NCI-H226 (cell line): ENCODE measurements around the gene ANO2.
"Not testable (repeated sequence)": the region's sequence is repeated elsewhere in the genome, so short reads cannot be mapped to it uniquely, and the experiment has no call there.

Experiments
- DNase-seq: peaks from one replicate; pipeline ENCODE4 v3.0.0-alpha.2; 2015

The ANO2 gene

DNA sequence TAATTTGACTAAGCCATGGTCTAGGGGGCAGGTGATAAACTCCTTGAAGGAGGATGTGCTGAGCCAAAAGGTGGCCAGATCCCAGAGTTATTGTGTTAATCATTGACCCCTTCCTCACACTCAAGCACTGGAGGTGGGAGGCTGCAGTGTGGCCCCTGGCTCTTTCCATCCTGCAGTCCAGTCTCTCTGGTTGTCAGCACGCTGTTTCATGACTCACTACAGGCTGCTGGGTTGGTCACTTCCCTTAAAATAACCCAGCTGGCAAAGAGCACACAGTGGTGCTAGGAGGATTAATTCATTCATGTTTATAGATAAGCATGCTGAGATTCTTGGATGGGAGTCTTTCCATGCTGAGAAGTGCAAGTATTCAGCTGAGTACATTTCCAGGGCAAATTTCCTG, 228.9 kb downstream of the ANO2 start:
- no peak for DNase-seq

DNA sequence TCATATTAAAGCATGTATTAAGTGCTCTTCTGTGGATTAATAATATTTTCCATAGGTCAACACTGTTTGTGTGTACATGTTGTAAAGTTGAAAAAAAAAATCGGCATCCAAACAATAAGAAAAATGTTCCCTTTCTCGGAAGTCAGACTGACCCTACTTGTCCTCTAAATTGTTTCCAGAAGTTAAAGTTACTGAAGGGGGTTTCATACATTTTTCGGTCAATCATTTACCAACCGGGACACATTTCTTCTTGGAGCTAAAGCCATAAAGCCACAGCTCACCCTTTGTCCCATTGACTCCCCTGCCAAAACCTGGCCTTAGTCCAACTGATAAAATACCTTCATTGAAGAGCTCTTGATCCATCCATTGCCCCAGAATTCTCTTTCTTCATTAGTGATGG, 230.0 kb downstream of the ANO2 start:
- no peak for DNase-seq

DNA sequence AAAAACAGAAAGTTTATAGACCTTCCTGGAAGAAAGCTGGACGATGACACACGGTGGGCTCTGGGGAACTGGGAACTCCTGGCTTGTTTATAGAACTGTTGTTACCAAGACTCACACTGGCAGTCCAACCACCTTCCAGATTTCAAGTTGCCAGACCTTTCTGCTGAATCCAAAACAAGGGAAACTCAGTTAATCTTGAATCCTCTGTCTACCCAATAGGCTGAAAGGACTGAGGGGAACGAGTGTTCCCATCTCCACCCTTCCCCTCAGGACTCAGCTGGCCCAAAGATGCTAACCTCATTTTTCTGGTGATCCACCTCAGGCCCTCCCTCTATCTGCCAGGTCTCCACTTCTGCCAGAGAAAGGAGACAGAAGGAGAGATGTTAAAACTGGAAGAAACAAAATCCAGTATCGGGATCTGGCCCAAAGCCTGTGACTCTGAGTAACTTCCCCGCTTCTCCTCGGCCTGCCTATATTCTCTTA, 231.4 kb downstream of the ANO2 start:
- DNase-seq = no peak

DNA sequence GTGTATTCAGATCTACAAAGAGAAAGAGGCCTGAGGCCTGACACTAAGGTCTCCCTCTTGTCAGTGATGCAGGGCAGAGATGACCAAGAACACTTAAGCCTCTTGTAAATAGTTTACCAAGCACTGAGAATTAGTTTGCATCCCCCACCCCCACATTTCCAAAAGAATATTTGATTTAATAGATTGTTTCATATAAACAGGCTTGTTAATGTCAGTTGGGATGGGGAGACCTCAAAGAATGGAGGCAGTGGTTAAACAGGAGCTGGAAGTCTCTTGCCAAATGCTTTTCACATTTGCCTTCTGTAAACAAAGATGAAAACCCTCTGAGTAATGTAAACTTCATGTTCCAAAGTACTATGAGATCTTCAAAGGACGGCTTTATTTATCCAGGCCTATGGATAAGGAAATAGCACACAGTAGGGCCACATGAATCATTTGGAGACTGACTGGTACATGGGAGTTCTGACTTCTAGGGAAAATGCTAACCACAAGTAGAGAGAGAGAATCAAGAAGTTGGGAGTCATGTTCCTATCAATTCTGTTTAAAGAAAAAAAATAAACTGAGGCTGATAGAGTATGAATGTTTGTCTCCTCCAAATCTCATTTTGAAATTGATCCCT, 234.7 kb downstream of the ANO2 start:
- no peak for DNase-seq

DNA sequence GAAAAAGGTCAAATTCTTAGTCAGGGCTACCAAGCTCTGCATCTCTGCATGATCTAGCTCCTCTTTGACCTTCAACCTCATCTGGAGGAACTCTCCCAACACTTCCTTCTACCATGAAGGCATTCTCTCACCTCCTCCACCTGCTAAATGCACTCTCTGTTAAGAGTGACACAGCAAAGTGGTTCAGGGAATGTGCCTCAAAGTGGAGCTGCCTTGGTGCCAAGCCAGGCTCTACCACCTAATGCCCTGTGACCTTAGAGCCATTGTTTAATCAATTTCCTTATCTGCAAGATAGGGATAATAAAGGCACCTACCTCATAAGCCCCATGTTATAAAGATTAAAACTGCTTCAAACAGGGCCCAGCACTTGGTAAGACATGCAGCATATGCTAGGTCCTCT, 236.7 kb downstream of the ANO2 start:
- no peak for DNase-seq

DNA sequence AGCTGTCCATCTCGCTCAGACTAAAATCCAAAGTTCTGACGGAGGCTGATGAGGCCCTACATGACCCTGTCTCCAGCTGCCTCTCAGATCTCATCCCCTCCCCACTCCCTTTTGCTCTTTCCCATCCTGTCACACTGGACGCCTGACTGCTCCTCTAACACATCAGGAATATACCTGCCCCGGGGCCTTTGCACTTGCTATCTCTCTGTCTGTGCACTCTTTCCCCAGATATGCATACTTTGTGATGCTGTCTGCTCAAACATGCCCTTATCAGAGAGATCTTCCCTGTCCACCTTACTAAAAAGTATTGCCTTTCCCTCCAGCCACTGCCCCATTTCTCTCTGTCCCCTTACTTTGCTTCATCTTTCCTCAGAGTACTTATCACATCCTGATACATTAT, 238.8 kb downstream of the ANO2 start:
- no peak for DNase-seq

DNA sequence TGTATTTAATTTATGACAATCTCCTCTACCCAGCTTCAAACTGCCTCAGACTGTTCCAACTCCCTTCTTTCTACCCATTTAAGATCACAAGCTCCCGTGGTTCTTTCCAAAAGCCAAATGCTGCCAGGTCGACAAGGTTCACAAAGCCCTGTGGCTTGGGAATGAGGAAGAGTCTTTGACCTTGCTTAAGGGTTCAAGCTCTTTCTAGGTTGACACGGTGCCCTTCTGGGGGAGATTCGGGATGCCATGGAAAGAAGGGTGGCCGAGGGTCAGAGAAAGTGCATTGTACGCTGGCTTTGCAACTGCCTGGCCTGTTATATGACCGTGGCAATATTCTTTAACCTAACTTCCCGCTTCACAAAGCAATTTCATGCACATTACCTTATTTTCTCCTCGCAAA, 239.3 kb downstream of the ANO2 start:
- no peak for DNase-seq

DNA sequence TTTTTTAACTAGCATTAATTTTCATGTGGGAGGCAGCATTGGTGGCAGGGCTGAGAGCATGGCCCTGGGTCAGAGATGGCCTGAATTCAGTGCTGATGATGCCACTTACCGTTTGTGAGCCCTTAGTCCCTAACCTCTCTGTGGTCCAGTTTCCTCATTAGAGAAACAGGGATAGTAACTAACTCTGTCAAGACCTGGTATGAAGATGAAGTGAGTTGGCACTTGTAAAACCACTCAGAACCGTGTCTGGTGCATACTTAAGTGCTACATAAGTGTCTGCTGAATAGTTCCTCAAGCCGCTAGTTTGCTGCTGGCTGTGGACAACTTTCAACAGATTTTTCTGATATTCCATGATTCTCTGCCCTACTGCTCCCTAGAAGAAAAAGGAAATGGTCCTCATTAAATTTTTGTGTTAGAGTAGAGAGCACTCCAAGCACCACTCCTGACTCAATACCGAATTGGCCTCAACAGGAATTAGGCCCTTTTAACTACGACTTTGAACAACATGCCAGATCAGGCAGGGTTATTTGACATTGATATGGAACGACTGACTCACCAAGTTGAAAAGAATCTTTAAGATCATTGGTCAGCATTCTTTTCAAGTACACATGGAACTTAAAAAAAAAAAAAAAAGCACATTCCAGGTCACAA, 250.2 kb downstream of the ANO2 start:
- no peak for DNase-seq

DNA sequence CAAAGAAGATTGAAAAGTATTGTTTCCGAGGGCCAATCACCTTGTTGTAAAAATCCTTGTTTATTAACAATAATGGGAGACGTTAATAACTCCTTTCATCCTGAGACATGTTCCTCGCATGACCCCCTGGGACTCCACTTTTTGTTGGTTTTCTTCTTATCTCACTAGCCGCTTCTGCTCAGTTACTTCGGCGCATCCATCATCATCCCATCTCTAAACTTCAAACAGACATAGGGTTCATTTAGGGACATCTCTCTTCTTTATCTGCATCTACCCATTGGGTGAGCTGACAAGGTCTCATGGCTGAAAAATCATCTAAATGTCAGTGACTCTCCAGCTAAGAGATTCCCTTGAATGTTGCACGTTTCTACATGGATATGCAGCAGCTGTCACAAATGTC, 252.2 kb downstream of the ANO2 start:
- DNase-seq = no peak

DNA sequence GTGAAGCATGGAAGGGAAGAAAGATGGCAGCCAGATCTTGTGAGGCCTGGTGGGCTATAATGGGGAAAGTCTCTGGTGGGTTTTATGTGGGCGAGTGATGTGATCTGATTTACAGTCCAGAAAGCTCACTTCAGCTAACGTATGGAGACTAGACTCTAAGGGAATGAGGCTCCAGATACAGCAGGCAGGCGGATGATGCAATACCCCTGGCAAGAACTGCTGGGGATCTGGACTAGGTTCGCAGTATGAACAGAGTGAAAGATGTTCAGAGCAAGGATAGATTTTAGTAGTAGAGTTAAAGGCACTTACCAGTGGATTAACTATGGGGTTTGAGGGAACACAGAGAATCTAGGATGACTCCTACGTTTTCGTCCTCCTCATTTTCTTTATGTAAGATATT, 253.1 kb downstream of the ANO2 start:
- DNase-seq = no peak

DNA sequence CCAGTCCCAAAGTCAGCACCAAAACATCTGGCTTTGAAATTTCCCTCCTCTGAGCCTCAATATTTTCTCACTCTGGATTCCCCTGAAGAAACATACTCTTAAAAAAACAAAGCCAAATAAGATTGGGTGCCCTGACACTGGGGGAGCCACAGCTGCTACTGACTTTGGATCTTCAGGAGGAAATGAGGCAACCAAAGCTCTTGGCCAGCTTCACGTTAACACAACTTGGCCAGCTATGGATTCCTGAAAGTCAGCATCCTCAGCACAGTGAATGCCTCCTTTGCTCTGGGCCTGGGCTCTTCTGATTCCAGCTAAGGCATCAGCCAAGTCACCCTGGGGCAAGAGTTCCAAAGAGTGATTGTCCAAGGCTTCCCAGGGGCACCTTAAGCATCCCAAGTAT, 254.8 kb downstream of the ANO2 start:
- no peak for DNase-seq

DNA sequence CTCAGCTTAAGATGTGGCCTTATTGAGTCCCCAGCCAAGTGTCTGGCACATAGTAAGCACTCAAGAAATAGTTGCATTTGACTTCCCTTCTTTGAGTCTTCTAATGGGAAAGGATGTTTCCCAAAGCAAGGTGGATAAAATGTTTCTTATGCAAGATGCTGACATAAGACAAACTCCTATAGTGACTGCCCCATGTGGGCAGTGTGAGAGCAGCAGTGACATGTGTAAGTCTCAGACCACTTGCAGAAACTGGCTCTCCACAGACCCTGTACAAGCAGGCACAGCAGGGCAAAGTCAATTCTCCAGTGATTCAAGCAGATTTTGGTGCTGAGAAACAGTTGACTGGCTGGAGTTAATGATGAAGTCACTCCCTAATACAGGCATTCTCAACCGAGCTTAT, 255.3 kb downstream of the ANO2 start:
- DNase-seq = no peak

DNA sequence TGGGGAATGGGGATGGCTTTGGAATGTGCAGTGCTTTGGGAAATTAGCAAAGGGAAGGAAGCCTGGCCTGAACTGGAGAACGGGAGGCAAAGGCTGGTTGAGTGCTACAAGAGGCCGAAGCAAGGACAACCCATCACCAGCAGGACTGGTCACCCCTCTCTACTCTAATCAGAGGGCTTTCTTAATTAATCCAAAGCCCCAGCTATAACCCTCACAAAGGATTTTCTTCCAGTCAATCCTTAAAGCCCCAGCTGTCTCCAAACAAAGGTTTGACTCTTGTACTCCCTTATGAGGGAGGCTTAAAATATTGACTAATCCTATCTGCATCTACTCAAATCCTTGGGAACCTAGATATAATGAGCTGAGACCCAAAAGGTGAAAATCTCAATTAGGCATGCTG, 256.8 kb downstream of the ANO2 start:
- DNase-seq = no peak

DNA sequence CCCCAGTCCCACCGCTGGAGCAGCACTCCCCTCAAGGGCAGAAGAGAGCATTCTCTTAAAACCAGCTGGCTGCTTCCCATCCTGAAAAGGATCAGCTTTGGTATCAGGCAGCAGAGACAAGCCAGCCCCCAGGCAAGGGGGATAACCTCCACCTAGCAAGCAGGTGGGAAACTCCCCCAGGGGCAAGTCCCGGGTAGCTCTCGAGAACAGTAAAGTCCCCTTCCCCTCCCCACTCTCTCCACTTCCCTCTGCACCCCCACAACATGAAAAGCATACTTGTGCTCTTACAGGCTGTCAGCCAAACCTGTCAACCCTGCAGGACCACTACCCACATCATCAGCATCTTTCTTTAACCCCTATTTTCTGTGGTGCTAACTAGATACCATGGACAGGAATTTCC, 259.1 kb downstream of the ANO2 start:
- DNase-seq = no peak

DNA sequence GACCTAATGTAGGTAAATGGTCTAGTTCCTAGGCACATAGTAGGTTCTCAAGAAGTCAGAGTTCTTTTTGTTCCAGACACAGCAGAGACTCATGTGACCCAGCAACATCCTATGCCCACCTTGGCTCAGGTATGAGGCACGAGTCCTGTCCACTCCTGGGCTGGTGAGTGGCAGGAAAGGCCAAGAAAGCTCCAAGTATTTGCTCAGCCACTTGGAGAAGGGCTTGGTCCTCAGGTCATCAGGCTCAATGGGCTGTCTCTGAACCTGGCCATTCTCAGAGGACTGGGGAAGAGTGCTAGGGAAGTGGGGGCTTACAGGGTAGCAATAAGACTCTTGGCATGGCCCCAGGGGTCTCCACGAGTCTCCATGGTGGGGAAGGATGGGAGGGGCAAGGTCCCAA, 260.1 kb downstream of the ANO2 start:
- no peak for DNase-seq

DNA sequence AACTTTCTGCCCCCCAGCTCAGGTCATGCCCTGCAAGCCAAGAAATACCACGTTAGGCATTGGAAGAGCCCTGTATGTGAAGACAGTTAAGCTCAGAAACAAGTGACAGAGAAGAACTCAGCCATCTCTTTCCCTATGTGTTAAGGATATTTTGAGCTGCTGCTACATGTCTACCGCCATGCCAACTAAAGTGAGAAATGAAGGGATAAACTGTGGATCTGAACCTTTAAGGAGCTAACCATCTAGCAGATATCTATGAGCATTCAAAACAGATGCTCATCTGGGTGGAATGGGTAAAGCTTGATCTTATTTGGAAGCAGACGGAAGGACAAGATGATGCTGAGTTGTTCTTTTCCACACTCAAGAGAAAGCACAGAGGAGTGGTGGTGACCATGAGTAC, 262.5 kb downstream of the ANO2 start:
- DNase-seq = no peak

DNA sequence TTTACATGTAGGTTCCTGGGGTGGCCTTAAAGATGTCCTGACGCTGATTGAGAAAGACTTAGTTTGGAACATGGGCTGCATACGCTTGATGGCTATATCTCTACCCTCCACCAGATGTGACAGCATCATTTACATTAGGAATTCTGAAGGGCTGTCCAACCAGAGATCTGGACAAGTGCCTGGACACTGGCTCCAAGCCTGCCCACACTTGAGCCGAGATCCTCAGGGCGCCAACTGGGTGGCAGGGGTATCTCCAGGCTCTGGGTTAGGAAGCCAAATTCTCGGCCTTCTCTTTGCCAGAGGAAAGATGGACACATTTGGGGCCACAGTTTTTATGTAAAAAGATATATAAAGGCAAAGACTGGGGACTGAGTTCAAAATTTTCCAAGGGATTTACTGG, 266.9 kb downstream of the ANO2 start:
- no peak for DNase-seq

DNA sequence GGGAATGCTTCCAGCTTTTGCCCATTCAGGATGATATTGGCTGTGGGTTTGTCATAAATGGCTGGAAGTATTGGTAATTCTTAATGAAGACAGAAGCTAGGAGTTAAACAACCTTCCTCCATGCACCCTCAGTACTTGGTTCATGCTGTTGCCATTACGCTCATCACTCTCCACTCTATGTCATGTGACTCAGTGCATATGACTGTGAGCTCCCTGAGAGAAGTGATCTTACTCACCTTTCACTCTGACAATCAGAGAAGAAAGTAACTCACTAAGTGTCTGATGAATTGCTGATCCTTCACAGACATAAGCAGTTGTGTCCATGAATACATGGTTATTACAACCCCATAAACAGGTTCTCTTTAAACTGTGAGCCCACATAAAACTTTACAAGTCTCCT, 275.4 kb downstream of the ANO2 start:
- DNase-seq = not testable (repeated sequence)

DNA sequence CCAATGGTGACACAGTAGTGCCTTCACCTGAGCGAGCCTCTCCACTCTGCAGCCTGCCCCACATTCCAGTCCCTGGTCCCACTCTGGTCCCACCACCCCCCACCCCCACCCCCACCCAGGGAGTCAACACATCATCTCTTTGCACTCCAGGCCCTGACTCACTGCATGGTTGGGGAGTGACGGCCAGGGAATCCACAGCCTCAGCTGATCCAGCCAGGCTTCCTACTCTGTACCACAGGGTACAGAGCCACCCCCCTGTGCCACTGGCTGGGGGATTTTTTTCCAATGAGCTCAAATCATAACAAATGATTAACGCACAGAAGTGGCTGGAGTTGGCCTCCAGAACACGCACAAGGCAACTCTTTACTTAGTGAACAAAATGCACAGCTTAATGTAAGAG, 279.4 kb downstream of the ANO2 start:
- no peak for DNase-seq

DNA sequence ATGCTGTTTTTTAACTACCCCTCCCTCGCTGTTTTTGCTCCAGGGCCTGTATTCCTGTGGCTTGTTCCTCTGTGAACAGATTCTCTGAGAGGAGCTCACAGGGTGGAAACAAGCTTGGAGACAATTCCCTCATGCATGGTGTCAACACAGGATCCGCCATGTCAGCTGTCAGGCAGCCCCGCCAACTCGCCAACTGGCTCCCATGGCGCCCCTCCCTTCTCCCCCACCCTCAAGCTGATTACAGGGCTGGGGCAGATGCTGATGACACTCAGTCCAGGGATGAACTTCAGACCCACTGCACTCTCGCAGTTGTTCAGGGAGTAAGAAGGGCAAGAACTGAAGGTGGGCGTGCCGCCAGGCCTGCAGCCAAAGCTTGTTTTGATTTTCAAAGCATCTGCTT, 283.2 kb downstream of the ANO2 start:
- no peak for DNase-seq

DNA sequence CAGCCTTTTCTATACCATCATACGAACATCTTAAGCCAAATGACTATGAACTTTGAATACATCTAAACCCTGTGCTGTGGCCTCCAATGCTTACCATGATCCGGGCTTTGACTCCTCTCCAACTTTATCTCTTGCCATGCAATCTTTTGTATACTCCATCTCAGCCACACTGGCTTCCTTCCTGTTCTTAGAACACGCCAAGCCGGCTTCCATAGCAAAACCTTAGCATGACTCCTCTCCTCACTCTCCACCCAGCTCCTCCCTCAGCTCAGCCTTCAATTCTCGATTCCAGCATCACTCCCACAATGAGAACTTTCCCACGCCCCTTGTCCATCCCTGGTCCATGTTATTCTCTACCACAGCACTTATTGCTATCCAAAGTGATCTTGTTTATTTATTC, 284.8 kb downstream of the ANO2 start:
- DNase-seq = no peak

DNA sequence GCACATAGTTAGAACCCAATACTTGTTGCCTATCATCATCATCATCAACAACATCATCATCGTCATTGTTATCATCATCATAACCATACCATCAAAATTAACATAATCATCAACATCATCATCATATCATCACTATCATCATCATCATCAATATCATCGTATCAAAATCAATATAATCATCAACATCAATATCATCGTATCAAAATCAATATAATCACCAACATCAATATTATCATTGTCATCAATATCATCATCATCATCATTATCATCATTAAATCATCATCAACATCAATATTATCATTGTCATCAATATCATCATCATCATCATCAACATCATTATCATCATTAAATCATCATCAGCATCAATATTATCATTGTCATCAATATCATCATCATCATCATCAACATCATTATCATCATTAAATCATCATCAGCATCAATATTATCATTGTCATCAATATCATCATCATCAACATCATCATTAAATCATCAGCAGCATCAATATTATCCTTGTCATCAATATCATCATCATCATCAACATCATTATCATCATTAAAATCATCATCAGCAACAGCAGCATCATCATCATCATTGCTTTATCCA, 286.6 kb downstream of the ANO2 start:
- DNase-seq = not testable (repeated sequence)

DNA sequence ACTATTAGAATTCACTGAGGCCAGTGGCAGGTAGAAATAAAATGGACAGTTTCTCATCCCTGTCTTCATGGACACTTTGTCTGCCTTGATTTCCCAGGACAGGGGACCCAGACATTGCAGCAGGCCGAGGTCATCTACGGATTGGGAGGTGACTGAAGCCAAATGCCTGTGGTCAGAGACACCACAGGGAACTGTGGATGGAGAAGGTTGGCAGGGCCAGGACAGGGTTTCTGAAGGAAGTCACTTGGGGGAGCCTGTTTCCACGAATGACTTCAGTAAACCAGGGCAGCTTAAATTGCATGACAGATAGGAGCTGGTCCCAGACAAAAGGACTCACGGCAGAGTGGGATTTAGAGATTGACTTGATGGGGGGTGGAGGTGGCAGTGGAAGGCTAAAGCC, 288.2 kb downstream of the ANO2 start:
- DNase-seq = no peak

DNA sequence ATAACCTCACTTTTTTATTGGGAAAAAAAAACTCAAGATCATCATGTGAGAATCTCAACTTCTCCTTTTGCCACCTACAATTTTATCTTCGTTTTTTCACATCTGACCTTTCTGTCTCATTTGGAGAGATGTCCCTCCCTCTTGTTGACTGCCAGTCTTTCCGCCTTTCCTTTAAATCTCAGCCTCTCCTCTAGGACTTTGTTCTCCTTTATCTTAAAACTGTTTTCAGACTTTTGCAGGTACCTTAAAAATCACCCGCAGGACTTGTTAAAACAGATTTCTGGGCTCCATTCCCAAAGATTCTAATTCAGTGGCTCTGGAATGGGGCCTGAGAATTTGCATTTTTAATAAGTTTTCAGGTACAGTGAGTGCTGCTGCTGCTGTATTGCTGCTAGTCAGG, 289.9 kb downstream of the ANO2 start:
- DNase-seq = no peak

DNA sequence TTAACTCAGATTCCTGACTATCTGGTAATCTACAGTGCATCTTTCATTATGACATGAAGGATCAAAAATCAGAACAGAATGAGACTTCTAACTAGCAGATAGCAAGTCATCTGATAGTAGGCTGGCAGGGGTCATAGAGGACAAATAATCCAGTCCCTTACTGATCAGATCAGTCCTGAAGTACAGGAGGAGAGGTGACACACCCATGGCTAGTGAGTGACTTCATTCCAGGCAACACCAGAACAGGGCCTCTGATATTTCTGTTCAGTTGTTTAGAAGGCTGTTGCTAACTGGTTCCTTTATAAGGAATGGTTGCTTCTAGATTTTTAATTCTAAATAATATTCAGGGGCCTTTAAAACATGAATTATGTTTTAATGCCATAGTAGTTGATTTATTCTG, 291.0 kb downstream of the ANO2 start:
- DNase-seq = no peak
